Loucy (cell line): ENCODE measurements around the gene SEMA5B.

Source experiments
- H2AFZ ChIP-seq: fragments of 200-600 bp; sonication (generic); 2 replicates; pipeline ENCODE4 v1.6.0; 2016; ENCODE audit warnings: antibody characterized with exemption, mild to moderate bottlenecking, low read length, moderate library complexity
- H3F3A ChIP-seq: fragments of 200-600 bp; 2 replicates; pipeline ENCODE4 v1.6.0; 2016; ENCODE audit warnings: antibody characterized with exemption, low read depth, mild to moderate bottlenecking
- H3K27me3 ChIP-seq: fragments of 200-600 bp; sonication (generic); 2 replicates; pipeline ENCODE4 v1.6.1; 2014; ENCODE audit warnings: low read length, mild to moderate bottlenecking; ENCODE audit not compliant: insufficient read depth, poor library complexity, severe bottlenecking
- H3K36me3 ChIP-seq: fragments of 200-600 bp; sonication (generic); 2 replicates; pipeline ENCODE4 v1.6.1; 2016; ENCODE audit warnings: low read length; ENCODE audit not compliant: insufficient read depth
- H3K4me1 ChIP-seq: fragments of 200-600 bp; sonication (generic); 2 replicates; pipeline ENCODE4 v1.5.1; 2014; ENCODE audit warnings: low read length, mild to moderate bottlenecking; ENCODE audit not compliant: insufficient read depth, poor library complexity, severe bottlenecking
- H3K4me2 ChIP-seq: fragments of 200-600 bp; sonication (generic); 2 replicates; pipeline ENCODE4 v1.6.0; 2014; ENCODE audit warnings: antibody characterized with exemption, low read length, low read depth, mild to moderate bottlenecking; ENCODE audit not compliant: poor library complexity, severe bottlenecking
- H3K4me3 ChIP-seq: fragments of 200-600 bp; sonication (generic); 2 replicates; pipeline ENCODE4 v1.5.1; 2014; ENCODE audit warnings: low read length, mild to moderate bottlenecking, mixed read lengths; ENCODE audit not compliant: poor library complexity, severe bottlenecking
- H3K79me2 ChIP-seq: fragments of 200-600 bp; sonication (generic); 2 replicates; pipeline ENCODE4 v1.6.1; 2014; ENCODE audit warnings: low read length; ENCODE audit not compliant: insufficient read depth
- H3K9ac ChIP-seq: fragments of 200-600 bp; sonication (generic); 2 replicates; pipeline ENCODE4 v1.6.0; 2014; ENCODE audit warnings: mild to moderate bottlenecking, low read depth, low read length, moderate library complexity; ENCODE audit not compliant: poor library complexity, severe bottlenecking
- H3K9me2 ChIP-seq: fragments of 200-600 bp; sonication (generic); replicated peaks from 2 replicates; pipeline ENCODE4 v1.6.1; 2016; ENCODE audit warnings: low read depth, low read length, mixed read lengths
- H3K9me3 ChIP-seq: fragments of 200-600 bp; sonication (generic); 2 replicates; pipeline ENCODE4 v1.6.1; 2014; ENCODE audit warnings: mild to moderate bottlenecking, antibody characterized with exemption, low read length, low read depth; ENCODE audit not compliant: insufficient read depth
- H4K20me1 ChIP-seq: fragments of 200-600 bp; sonication (generic); 2 replicates; pipeline ENCODE4 v1.6.0; 2014; ENCODE audit warnings: antibody characterized with exemption, low read length, mild to moderate bottlenecking; ENCODE audit not compliant: insufficient read depth, poor library complexity, severe bottlenecking
- EZH2phosphoT487 ChIP-seq: fragments of 200-600 bp; IDR thresholded peaks from 2 replicates; pipeline ENCODE4 v1.6.1; 2018; ENCODE audit warnings: antibody characterized with exemption, mild to moderate bottlenecking, moderate library complexity, borderline replicate concordance
- TF ChIP-seq, protein P1 (sequence below): fragments of 200-600 bp; sonication (generic); conservative IDR thresholded peaks from 2 replicates; pipeline ENCODE4 v1.5.1; 2014; ENCODE audit warnings: mild to moderate bottlenecking, antibody characterized with exemption, low read length

SEMA5B gene

DNA sequence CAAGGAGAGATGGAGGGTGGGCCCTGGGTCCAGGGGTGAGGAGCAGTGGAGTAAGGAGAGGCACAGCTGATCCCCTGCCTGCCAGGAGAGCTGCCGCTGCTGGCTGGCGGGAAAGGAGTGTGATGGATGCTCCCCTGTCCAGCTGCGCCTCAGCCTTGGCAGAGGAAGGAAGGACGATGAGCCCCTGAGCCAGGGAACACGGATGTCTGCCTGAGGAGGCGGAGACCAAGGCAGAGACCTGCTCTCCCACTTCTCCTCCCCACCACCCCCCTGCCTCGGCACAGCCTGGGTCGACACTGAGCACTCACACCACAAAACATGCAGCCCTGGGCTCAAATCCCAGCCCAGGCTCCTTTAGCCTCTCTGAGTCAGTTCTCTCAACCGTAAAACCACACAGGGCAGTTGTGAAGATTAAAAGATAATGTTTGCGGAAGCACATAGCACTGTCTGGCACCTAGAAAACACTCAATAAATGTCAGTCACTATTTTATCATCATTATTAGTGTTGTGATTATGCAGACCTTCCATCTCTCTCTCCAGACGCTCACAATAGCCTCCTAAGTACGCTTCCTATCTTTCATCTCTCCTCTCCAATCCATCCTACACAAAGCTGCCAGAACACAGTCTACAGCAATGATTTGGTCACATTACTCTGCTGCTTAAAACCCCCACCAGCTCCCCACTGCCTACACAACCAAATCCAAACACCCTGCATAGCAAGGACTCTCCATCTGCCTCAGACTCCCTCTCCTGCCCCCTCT, 52.2 kb downstream of the SEMA5B start:
- Histone ChIP-seq H3K4me2 (peak overlapping the region; percentile 68), H3K27me3 (peaks cover 84% of the 10 kb centered on the region), H3K9ac (no peak overlapping the region), H3K36me3 (no peaks in the 10 kb centered on the region), H3K4me3 (peak overlapping the region; percentile 54), H4K20me1 (peaks cover 3% of the 10 kb centered on the region), H3F3A (no peaks in the 10 kb centered on the region), H3K79me2 (no peaks in the 10 kb centered on the region), H2AFZ (no peak overlapping the region), H3K9me2 (no peaks in the 10 kb centered on the region), H3K9me3 (no peaks in the 10 kb centered on the region), H3K4me1 (peaks cover 22% of the 10 kb centered on the region)
- TF ChIP-seq EZH2phosphoT487, result peak; percentile 84
- TF ChIP-seq, protein P1, sequence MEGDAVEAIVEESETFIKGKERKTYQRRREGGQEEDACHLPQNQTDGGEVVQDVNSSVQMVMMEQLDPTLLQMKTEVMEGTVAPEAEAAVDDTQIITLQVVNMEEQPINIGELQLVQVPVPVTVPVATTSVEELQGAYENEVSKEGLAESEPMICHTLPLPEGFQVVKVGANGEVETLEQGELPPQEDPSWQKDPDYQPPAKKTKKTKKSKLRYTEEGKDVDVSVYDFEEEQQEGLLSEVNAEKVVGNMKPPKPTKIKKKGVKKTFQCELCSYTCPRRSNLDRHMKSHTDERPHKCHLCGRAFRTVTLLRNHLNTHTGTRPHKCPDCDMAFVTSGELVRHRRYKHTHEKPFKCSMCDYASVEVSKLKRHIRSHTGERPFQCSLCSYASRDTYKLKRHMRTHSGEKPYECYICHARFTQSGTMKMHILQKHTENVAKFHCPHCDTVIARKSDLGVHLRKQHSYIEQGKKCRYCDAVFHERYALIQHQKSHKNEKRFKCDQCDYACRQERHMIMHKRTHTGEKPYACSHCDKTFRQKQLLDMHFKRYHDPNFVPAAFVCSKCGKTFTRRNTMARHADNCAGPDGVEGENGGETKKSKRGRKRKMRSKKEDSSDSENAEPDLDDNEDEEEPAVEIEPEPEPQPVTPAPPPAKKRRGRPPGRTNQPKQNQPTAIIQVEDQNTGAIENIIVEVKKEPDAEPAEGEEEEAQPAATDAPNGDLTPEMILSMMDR, result no peak

DNA sequence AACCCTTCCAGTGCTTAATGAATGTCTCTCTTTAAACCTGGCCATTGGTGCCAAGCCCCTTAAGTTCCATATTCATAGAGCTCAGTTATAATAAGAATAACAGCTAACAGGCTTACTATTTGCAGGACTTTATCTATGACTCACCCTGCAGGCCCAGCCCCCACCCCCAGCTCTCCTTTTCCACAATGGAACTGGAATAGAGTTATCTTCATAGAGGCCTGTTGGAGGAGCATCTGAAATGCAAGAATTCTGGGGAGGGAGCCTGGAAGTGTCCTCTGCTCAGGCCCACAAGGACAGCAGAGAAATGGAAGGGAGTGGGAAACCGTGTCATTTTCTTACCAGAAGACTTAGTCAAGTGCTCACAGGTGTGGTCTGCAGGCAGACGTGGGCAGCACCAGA, 52.8 kb downstream of the SEMA5B start:
- Histone ChIP-seq H3F3A (no peaks in the 10 kb centered on the region), H2AFZ (no peak overlapping the region), H3K27me3 (peaks cover 84% of the 10 kb centered on the region), H3K4me2 (peak overlapping the region; percentile 68), H3K9me2 (no peaks in the 10 kb centered on the region), H3K36me3 (no peaks in the 10 kb centered on the region), H3K9me3 (no peaks in the 10 kb centered on the region), H3K79me2 (no peaks in the 10 kb centered on the region), H3K4me1 (peaks cover 22% of the 10 kb centered on the region), H3K4me3 (peak overlapping the region; percentile 54), H4K20me1 (peaks cover 3% of the 10 kb centered on the region), H3K9ac (no peak overlapping the region)
- no peak for TF ChIP-seq EZH2phosphoT487
- TF ChIP-seq, protein P1, result no peak

DNA sequence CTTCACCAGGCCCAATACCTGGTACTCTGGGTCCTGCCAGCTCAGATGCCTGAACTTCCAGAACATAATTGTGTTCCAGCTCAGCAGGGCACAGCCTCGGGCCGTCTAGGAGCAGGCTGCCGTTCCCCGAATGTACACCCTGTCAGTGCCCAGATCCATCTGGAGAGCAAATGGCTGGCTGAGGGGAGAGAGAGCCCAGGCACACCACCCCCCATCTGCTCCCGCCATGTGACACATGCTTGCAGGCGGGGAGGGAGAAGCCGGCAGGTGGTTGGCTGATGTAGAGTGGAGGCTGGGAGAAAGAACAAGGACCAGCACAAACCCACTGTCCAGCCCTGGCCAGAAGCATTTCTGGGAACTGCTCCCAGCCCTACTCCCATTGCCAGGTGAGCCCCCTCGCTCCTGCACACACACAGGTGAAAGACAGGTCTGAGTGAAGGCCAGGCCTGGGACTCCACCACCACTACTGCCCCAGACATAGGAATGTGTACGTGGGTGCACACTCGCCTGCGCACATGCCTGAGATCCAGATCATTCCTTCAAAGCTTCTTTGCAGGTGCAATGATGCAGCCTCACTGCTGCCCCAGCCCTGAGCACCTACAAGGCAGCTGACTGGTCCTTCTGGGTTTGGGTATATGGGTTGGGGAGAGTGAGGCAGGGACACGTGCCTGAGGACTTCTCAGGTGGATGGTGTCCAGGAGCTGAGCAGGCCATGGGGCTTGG, 53.5 kb downstream of the SEMA5B start:
- Histone ChIP-seq H3K36me3 (no peaks in the 10 kb centered on the region), H3K4me1 (peaks cover 22% of the 10 kb centered on the region), H3K27me3 (peaks cover 84% of the 10 kb centered on the region), H3K4me2 (peak overlapping the region; percentile 68), H3K79me2 (no peaks in the 10 kb centered on the region), H4K20me1 (peaks cover 3% of the 10 kb centered on the region), H3K4me3 (peak overlapping the region; percentile 54), H2AFZ (no peak overlapping the region), H3F3A (no peaks in the 10 kb centered on the region), H3K9ac (no peak overlapping the region), H3K9me3 (no peaks in the 10 kb centered on the region), H3K9me2 (no peaks in the 10 kb centered on the region)
- no peak for TF ChIP-seq EZH2phosphoT487
- TF ChIP-seq, protein P1, result no peak
